Coronary artery (tissue), 2 donors: Measurements from ENCODE around the gene NXT1.

Experiments
- DNase-seq: peaks from one replicate; pipeline ENCODE4 v3.0.0-alpha.2; 2017; ENCODE audit warnings: low spot score
- H3K27ac ChIP-seq, 2 donors: fragments of 200-600 bp; sonication (generic); one replicate each; pipeline ENCODE4 v1.5.1; 2016 to 2019
- H3K4me3 ChIP-seq: fragments of 200-600 bp; sonication (generic); 2 replicates; pipeline ENCODE4 v1.5.1; 2016; ENCODE audit warnings: mild to moderate bottlenecking, moderate library complexity
- CTCF ChIP-seq: fragments of 200-600 bp; sonication (generic); IDR thresholded peaks from one replicate; pipeline ENCODE4 v1.5.1; 2019; ENCODE audit warnings: antibody characterized with exemption

Gene NXT1

GRCh38 chr20:23366384-23366783 is 15.8 kb downstream of the NXT1 start:
- Histone ChIP-seq H3K27ac (peak overlapping the region in 1 of 2 donors; percentile 14), H3K4me3 (no peak overlapping the region)
- no peak for DNase-seq
- no peak for TF ChIP-seq CTCF

DNA sequence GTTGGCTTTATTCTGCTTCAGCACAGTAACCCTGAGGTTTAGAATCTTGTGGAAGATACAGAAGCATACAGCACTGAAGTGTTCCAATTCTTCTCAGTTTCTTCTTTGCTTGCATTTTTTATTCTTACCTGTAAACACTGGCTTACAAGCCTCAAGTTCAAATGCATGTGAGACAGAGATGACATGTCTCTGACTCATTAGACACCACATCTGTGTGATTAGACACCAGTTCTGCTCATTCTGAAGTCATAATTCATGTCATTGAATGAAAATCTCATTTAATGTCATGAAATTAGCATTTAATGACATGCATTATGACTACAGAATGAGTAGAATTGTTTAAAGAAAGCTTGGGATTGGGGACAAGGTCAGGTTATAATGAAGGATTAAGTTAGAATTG is 17.2 kb downstream of the NXT1 start:
- no peak for TF ChIP-seq CTCF
- no peak overlapping the region for H3K4me3 ChIP-seq
- no peak for DNase-seq
- H3K27ac ChIP-seq, result no peak overlapping the region

GRCh38 chr20:23368316-23369071 is 17.9 kb downstream of the NXT1 start:
- TF ChIP-seq CTCF, result no peak
- DNase-seq, result no peak
- Histone ChIP-seq H3K4me3 (no peak overlapping the region), H3K27ac (no peak overlapping the region)

GRCh38 chr20:23369072-23369823 is 18.7 kb downstream of the NXT1 start:
- no peak overlapping the region for H3K27ac ChIP-seq
- DNase-seq, result no peak
- no peak overlapping the region for H3K4me3 ChIP-seq
- no peak for TF ChIP-seq CTCF

DNA sequence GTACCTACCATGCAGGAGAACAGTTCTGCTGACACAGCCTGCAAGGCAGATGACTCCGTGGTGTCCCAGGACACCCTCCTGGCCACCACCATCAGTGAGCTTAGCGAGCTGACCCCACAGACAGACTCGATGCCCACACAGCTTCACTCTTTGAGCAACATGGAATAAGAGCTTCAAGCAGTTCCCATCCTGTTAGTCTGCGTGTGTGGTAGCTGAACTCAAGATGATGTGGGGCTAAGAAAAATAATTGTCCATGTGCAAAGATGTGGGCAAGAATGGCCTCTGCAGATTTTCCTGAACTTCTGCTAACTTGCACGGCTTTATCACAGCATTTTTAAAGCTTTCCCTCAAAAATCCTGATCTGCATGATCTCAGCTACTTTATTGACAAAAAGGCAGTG is 19.7 kb downstream of the NXT1 start:
- TF ChIP-seq CTCF, result no peak
- no peak overlapping the region for H3K27ac ChIP-seq
- DNase-seq, result no peak
- no peak overlapping the region for H3K4me3 ChIP-seq

- H3K4me3 ChIP-seq, result no peak overlapping the region
- no peak overlapping the region for H3K27ac ChIP-seq
- TF ChIP-seq CTCF, result no peak
- no peak for DNase-seq
Observed at GRCh38 chr20:23370873-23371272, 20.3 kb downstream of the NXT1 start.

DNA sequence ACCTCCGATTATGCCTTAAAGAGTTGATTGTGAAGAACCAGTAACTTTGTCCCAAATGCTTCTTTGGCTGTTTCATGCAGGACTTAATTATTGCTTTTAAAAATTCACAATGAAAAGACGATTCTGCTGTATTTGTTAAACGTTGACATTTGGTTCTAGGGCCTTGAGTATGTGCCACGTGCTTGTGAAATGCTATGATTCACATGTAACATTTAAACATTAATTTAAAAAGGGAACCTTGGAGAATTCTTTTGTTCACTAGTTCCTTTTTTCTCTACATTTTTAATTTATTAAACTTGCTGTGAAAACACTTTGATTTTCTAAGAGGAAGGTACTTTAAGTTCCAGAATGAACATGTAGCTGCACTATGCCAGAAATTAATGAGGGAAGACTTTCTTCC is 20.9 kb downstream of the NXT1 start:
- no peak overlapping the region for H3K4me3 ChIP-seq
- no peak overlapping the region for H3K27ac ChIP-seq
- no peak for TF ChIP-seq CTCF
- DNase-seq, result no peak
